ENCODE results near the gene CCDC159. TPM values are rescaled to one million over a fixed set of nuclear protein-coding genes. Genes with fewer than 3 reads are reported as not detected.
A peak's percentile ranks its signal among the peaks of the same experiment; 100 is the strongest.

CCDC159 gene
- total and polyA plus RNA-seq, 2 of the 13 experiments (the other 11 are each of a cell fraction or from before 2014, with no cell fraction given) = 1.7 to 6.3 TPM

DNA sequence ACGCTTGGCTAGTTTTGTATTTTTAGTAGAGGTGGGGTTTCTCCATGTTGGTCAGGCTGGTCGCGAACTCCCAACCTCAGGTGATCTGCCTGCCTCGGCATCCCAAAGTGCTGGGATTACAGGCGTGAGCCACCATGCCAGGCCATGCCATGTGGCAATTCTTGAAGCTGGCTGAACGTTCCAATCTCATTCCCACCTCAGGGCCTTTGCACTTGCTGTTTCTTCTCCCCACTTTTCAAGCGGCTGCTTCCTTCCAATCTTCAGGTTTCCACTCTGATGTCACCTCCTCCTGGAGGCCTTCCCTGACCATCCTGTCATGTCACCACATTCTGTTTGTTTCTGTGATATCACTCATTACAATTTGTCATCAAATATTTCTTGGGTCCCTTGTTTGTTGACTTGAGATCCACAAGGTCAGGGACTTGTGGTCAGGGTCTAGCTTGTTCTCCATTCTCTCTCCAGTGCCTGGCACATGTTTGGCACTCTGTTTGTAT lies 33.6 kb downstream of the CCDC159 start:
- 92% methylated on average over 7 of the region's 7 CpGs for WGBS (ENCODE audit: low lambda C conversion rate)
- intact Hi-C loops (cut with micrococcal nuclease; ENCODE audit: unreplicated experiment) (loop anchor here (2.0 to 5.0 kb wide), 3 partner anchors 42 to 87 kb away; no protein-coding TSS in a partner anchor), in situ Hi-C loops (cut with HindIII; ENCODE audit: extremely low pct_ligation_motif_present, low pct_unique_long_range_greater_than_20kb) (loop anchor here (5.0 kb wide), 2 partner anchors 42 to 102 kb away; partner anchors contain the start of gene ELAVL3)
- Histone ChIP-seq H3K79me2 (ENCODE audit: insufficient read depth, low read length) (peaks cover 5% of the 10 kb centered on the region), H3K36me3 (replicated peaks in 1 of 2; ENCODE audit: control insufficient read depth in 1 of 2, insufficient read depth in 2 of 2, low read length in 2 of 2) (no peaks in the 10 kb centered on the region), H2AFZ (ENCODE audit: low read length) (no peak overlapping the region), H3K4me2 (ENCODE audit: low read depth, low read length) (peak overlapping the region; percentile 69), H3K27ac (ENCODE audit: extremely low read length, insufficient read depth, low read length) (no peak overlapping the region), H4K20me1 (ENCODE audit: insufficient read depth, low read length) (no peaks in the 10 kb centered on the region), H3K4me3 (replicated peaks in 1 of 3; ENCODE audit: insufficient read depth in 1 of 3, low read depth in 2 of 3, low read length in 3 of 3) (no peak overlapping the region), H3K27me3 (ENCODE audit: control insufficient read depth in 1 of 2, insufficient read depth in 2 of 2, low read length in 2 of 2) (no peaks in the 10 kb centered on the region), H3K9ac (ENCODE audit: insufficient read depth, low read depth, low read length) (no peak overlapping the region), H3K4me1 (ENCODE audit: insufficient read depth, low read length) (peaks cover 49% of the 10 kb centered on the region), H3K9me3 (ENCODE audit: low read length) (no peaks in the 10 kb centered on the region)
- TF ChIP-seq MXD4 (CRISPR knock-in tag; IDR thresholded peaks at IDR 0.05) (no peak), SIN3A (IDR thresholded peaks at IDR 0.05; ENCODE audit: borderline replicate concordance, low read depth, low read length) (no peak), NONO (IDR thresholded peaks at IDR 0.05) (no peak), NONO (CRISPR knock-in tag; conservative IDR thresholded peaks at IDR 0.05) (no peak), PITX1 (CRISPR knock-in tag; IDR thresholded peaks at IDR 0.05) (no peak), CREB1 (IDR thresholded peaks at IDR 0.05) (0 out of 2 replicates have a peak, but pooled peaks have one; percentile 35), CREB1 (CRISPR knock-in tag; IDR thresholded peaks at IDR 0.05) (no peak), ZMYM3 (CRISPR knock-in tag; IDR thresholded peaks at IDR 0.05) (peak; percentile 39; the same call in 1 of the 2 replicates), HOXD1 (CRISPR knock-in tag; IDR thresholded peaks at IDR 0.05) (no peak), KLF6 (CRISPR knock-in tag; IDR thresholded peaks at IDR 0.05) (no peak), RFXAP (CRISPR knock-in tag; IDR thresholded peaks at IDR 0.05; ENCODE audit: borderline replicate concordance) (no peak)
- TF ChIP-seq, protein P1, sequence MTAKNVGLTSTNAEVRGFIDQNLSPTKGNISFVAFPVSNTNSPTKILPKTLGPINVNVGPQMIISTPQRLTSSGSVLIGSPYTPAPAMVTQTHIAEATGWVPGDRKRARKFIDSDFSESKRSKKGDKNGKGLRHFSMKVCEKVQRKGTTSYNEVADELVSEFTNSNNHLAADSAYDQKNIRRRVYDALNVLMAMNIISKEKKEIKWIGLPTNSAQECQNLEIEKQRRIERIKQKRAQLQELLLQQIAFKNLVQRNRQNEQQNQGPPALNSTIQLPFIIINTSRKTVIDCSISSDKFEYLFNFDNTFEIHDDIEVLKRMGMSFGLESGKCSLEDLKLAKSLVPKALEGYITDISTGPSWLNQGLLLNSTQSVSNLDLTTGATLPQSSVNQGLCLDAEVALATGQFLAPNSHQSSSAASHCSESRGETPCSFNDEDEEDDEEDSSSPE (CRISPR knock-in tag; IDR thresholded peaks at IDR 0.05) = no peak
- BruUV-seq (replicated peaks) = no TSS peak
- ATAC-seq (no peak), DNase-seq (ENCODE audit: low spot score) (no peak), FAIRE-seq (no peak)
- CTCF ChIA-PET (ENCODE audit: low intra/inter-chr PET ratio, low total read pairs) = interaction anchor here (0.8 to 1.8 kb wide), 3 partner anchors 67 to 103 kb away, joined by 5 to 10 read pairs (median 8); no protein-coding TSS in a partner anchor
- POLR2A ChIA-PET = no interaction called here
